Stimulated activated CD8-positive, alpha-beta memory T cell treated with anti-CD3 and anti-CD28 coated beads, Interleukin-15, amount 100 ng/mL, for 24 hours (primary cell): ENCODE results near the gene CDHR1.

Experiments used
- DNase-seq: peaks from one replicate; pipeline ENCODE4 v3.0.0-alpha.2; 2020; ENCODE audit warnings: low read depth

CDHR1 gene

DNA sequence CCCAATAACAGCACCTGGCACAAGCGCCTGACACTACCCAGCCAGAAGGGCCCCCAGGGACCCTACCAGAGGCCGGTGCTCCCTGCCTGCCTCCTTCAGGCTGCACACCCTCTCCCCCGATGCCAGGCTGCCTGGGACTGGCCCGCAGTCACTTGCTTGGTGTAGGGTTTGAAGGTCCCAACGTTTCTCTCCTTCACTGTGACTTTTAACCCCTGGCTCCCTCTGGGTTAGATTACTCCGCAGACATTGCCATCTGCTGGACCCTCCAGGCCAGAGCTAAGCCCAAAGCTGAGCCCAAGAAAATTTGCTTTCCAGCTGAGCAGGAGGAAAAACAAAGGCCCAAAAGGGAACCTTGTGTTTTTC is 6.9 kb downstream of the CDHR1 start:
- no peak for DNase-seq

DNA sequence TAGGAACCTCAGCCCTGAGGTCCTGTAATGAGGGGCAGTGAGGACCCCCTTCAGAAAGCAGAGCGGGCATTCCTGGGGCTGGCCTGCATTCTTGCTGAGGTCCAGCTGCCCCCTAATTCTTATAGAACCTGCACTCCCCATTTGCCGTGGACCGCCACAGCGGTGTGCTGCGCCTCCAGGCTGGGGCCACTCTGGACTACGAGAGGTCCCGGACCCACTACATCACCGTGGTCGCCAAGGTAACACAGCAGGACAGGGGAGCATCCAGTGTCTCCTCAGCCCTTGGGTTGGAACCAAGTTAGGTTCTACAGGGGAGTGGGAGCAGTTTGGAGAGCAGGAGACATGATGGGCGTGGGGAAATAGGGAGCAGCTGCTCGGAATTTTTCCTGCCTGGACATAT is 7.3 kb downstream of the CDHR1 start:
- DNase-seq = no peak

GRCh38 chr10:84202349-84202748 is 8.0 kb downstream of the CDHR1 start:
- no peak for DNase-seq

DNA sequence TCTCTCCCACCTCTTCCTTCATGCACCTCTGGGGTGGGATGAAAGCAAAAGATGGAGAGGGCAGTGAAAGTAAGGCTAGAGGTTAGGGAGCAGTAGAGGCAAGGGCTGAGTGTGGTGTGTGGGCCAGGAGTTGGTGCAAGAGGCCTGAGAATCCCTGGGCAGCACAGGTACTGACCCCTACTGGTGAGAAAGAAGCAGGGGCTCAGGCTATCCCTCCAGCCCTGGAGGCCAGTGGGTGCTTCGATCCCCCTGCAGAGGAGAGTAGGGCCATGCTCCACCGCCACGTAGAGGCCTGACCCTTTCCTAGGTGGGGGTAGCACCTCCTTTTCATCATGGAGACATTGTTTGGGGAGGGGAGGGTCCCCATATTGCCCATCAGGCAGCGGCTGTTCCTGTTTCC is 9.8 kb downstream of the CDHR1 start:
- no peak for DNase-seq

GRCh38 chr10:84204610-84205009 is 10.3 kb downstream of the CDHR1 start:
- no peak for DNase-seq

GRCh38 chr10:84205049-84205852 is 10.9 kb downstream of the CDHR1 start:
- peak; percentile 43 for DNase-seq

DNA sequence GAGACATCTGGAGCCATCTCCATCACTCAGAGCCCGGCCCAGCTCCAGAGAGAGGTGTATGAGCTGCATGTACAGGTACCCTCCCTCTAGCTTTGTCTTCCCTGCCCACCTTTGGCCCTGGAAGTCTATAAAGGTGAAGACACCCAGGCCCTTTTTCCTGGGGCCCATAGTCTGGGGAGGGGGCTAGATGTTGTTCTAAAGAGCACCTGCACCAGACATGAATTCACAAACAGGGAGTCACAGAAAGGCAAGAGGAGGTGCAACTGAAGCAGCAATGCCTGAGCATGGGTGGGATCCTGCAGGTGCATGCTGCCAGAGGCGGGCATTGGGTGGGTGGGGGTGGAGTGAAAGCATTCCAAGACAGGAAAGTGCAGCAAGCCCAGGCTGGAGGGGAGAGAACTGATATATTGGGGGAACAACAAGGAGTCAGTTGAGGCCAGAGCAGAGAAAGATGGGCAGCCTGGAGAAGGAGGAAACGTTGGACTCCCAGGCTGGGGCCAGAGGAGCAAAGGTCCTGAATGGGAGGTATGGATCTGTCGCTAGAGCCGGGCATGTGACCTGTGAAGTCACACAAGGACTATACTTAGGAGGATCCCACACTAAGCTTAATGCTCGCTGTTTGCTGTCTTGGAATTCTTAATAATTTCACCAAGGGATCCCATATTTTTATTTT is 11.7 kb downstream of the CDHR1 start:
- no peak for DNase-seq

DNA sequence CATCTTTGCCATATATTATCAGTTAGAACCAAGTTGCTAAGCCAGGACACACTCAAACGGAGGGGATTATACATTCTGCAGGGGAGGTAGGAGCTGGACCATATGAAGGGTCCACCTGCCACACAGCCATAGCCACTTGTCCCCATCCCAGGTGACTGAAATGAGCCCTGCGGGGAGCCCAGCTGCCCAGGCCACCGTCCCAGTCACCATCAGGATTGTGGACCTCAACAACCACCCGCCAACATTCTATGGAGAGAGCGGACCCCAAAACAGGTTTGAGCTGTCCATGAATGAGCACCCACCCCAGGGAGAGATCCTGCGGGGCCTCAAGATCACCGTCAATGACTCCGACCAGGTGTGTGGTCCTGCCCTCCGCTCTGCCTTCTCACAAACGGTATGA is 13.7 kb downstream of the CDHR1 start:
- no peak for DNase-seq

GRCh38 chr10:84211566-84211965 is 17.2 kb downstream of the CDHR1 start:
- DNase-seq = no peak

- DNase-seq = no peak
Observed at GRCh38 chr10:84212014-84212413, 17.7 kb downstream of the CDHR1 start.

DNA sequence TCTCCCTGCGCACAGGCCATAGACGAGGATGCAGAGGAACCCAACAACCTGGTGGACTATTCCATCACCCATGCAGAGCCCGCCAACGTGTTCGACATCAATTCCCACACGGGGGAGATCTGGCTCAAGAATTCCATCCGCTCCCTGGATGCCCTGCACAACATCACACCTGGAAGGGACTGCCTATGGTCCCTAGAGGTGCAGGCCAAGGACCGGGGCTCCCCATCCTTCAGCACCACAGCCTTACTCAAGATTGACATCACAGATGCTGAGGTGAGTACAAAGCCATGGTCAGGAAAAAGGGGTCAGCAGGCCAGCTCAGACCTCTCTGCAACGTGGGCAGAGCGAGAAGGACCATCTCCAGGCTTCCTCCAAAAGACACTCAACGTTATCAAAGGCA is 18.7 kb downstream of the CDHR1 start:
- no peak for DNase-seq

DNA sequence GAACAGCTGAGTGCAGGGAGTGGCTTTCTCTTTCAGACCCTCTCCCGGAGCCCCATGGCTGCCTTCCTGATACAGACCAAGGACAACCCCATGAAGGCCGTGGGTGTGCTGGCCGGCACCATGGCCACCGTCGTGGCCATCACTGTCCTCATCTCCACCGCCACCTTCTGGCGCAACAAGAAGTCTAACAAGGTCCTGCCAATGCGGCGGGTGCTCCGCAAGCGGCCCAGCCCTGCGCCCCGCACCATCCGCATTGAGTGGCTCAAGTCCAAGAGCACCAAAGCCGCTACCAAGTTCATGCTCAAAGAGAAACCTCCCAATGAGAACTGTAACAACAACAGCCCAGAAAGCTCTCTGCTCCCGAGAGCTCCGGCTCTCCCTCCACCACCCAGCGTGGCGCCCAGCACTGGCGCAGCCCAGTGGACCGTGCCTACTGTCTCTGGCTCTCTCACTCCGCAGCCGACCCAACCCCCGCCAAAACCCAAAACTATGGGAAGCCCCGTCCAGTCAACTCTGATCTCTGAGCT is 19.8 kb downstream of the CDHR1 start:
- DNase-seq = no peak

GRCh38 chr10:84214612-84215235 is 20.4 kb downstream of the CDHR1 start:
- no peak for DNase-seq

DNA sequence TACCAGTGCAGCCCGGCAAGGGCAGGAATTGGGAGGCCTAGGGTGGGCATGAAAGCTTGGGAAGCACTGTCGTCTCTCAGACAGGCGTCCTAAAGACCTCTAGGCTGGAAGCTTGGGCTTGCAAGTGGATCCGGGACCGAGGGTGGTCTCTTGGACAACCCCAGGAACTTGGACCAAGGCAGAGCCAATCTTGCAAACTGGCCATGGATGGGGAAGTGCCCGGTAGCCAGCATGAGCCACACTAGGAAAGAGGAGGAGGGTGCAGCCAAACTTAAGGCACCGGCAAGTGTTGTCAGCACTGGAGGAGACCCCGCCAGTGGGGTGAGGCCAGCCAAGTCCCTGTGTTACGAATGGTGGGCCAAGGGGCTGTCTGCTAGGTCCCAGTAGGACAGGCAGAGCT is 22.5 kb downstream of the CDHR1 start:
- DNase-seq = no peak

GRCh38 chr10:84217746-84218145 is 23.4 kb downstream of the CDHR1 start:
- DNase-seq = no peak

- no peak for DNase-seq
Observed at GRCh38 chr10:84221916-84222315, 27.6 kb downstream of the CDHR1 start.

DNA sequence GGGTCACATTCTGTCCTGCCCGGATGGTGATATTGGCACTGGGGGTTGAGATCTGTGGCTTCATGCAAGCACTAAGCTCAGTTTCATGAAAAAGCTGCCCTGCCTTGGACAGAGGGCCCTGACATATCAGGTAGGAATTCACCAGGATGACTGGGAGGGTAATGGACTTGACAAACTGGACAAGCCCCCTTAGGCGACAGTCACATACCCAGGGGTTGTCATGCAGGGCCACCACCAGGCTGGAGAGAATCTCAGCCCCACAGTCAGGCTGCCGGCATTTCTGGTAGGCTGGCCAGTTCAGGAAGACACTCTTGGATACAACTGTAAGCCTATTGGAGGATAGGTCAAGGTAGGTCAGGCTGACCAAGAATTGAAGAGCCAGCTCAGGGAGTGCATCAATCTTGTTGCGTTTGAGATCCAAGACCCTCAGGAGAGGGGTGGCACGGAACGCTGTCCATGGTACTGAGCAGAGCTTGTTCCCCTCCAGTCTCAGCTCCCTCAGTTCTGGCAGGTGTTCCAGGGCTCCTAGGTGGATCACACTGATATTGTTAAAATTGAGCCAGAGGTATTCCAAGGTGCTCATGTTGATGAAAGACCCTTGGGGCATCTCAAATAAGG is 30.2 kb downstream of the CDHR1 start:
- DNase-seq = no peak

- DNase-seq = no peak
Observed at GRCh38 chr10:84225427-84226173, 31.3 kb downstream of the CDHR1 start, which contains the start of gene LRIT2. Gene LRIT2, minus strand, starts transcription at chr10:84225544. Its CDS starts 24 bp downstream, at chr10:84225520.

DNA sequence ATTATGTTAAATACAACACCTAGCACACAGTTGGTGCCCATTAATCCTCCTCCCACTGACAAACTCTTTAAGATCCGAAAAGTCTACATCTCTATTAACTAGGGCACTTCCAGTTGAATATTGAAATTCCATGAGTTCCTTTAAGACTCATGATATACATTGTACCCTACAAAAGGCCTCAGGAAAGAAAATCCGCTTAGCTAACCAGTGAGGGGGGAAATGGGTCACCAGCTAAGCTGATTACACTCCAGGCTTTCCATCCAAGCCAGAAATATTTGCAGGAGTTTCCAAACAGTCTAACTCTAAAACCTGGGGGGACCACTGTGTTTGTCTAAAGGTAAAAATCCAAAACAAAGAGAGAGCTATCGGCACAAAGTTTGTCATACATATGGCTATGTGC is 32.3 kb downstream of the CDHR1 start:
- DNase-seq = no peak

DNA sequence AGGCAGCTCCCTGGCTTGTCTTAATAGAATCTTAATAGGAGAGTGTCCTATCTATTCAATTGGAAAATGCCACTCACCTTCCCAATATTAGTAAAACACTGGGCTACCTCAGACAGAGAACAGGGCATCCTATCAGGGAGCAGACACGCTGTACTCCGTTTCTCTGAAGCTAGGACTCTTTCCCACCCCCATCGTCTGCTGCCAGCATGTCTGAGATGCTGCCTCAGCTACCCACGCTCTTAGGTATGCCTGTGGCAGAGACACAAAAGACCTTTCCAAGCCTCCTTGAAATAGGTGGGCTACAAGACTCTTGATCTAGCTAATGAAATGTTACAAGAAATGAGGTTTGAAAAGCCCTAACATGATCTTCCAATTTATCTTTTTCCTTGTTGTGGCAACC is 33.5 kb downstream of the CDHR1 start:
- no peak for DNase-seq

DNA sequence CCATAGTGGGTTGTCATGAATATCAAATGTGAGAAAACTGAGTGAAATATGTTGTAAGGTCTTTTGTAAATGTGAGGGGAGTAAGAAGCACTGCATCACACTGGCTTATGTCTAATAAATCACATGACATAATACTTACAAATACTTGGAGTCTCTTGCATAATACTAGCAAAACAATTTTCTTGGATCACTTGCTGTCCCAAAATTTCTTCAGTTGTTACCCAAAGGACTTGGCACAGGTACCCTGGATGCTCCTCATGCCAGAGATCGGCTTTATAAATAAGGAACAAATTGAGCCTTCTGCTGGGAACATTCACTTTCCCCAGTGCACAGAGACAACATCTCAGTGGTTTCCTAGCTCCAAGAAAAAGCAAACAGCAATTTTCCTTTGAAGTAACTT is 36.0 kb downstream of the CDHR1 start:
- DNase-seq = no peak

GRCh38 chr10:84232376-84232775 is 38.0 kb downstream of the CDHR1 start:
- no peak for DNase-seq
